NCI-H128 (cell line): ENCODE data around the gene WDFY2.

Source experiments
- DNase-seq: peaks from one replicate; lab custom pipeline; 2025; ENCODE audit not compliant: unreplicated experiment; lab: John Stamatoyannopoulos, UW

The WDFY2 gene

DNA sequence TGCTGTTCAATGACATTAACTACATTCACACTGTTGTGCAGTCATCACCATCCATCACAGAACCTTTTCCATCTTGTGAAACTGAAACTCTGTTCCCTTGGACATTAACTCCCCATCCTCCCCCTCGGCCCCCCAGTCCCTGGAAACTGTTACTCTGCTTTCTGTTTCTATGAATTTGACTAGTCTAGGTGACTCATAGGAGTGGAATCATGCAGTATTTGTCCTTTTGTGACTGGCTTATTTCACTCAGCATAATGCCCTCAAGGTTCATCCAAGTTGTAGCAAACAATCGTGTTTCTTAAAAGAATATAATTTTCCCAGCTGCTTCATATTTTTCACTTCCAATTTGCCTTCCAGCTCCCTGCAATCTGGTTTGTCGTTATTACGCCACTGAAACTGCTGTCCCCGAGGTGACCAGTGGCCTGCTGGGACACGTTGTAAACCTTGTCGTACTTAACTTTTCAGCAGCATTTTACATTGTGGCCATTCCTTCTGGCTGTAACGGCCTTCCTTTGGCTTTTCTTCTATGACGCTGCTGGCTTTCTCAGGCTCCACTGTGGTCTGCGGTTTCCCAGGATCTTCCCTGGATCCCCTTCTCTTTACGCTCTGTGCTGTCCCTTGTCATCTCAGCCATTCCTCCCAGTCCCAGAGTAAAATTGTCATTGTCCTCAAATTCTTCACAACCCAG, 145.7 kb downstream of the WDFY2 start:
- no peak for DNase-seq

- DNase-seq = no peak
Measured at GRCh38 chr13:51730927-51731326, 146.7 kb downstream of the WDFY2 start.

- DNase-seq = no peak
Measured at GRCh38 chr13:51731759-51732158, 147.5 kb downstream of the WDFY2 start.

DNA sequence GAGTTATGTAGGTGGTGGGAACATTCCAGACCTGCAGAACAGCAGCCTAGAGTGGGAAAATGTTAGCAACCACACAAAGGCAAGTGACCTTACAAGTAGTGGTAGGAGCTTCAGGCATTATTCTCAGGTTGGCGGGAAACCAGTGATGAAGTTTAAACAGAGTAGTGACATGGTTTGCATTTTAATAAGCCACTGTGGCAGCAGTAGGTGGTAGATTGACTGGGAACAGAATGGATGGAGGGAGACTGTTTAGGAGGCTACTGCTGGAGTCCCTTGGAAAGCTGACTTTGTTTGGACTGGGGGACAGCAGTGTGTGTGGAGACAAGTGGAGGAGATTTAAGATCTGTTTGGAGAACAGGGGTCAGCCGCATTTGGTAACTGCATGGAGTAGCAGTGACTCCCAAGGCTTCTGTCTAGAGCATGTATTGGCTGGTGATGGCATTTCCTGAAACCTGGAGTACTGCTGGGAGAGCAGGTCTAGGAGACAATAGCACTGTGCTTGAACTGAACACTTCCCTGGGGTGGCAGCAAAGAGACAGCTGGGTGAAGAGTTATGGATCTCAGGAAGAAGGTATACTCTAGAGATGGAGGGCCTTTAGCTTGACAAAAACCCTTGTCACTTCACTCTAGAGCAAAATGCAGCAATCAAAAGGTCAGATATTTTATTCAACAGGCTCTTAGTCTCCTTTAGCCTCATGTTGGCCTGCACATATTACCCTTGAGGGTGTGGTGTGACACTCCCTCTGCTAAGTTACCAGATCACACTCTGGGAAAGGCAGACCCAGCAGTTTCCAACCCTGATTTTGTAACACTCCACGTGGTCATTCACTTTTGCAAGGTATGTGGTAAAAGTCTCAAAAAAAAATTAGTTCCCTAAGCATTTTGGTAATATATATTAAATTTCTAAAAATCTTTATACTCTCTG, 149.4 kb downstream of the WDFY2 start:
- no peak for DNase-seq

DNA sequence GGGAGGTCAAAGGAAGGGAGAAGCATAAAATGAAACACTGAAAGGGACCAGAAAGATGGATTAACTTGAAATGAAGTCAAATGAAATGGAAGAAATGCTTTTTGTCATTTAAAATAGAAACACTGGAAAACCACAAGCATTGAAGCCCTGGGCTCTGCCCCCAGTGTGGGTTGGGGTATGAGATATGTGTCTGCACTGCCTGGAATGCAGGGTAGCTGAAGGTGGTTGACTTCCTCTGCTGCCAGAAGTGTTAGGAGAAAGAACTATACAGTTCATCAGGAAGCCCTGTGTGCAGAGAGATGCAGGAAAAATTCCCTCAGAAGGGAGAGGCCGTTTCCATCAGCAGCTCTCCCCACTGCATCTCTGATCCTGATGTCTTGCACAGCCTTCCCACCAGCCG, 150.5 kb downstream of the WDFY2 start:
- DNase-seq = no peak

DNA sequence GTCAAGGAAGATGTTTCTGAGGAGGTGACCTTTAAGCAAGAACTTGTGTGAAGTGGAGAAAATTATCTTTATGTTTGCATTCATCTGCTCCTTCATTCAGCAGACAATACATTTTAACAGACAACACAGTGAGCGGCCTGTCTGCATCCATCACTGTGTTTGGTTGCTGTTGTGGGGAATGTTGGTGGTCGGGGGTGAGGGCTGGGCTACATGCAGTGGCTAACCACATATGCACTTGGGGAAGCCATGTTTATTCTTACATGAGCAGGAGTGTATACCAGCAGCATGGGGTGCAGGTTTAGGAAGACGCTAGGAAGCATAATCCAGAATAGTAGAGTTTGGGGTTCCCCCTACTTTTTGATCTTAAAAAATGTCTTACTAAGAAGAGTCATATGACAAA, 153.3 kb downstream of the WDFY2 start:
- DNase-seq = no peak

DNA sequence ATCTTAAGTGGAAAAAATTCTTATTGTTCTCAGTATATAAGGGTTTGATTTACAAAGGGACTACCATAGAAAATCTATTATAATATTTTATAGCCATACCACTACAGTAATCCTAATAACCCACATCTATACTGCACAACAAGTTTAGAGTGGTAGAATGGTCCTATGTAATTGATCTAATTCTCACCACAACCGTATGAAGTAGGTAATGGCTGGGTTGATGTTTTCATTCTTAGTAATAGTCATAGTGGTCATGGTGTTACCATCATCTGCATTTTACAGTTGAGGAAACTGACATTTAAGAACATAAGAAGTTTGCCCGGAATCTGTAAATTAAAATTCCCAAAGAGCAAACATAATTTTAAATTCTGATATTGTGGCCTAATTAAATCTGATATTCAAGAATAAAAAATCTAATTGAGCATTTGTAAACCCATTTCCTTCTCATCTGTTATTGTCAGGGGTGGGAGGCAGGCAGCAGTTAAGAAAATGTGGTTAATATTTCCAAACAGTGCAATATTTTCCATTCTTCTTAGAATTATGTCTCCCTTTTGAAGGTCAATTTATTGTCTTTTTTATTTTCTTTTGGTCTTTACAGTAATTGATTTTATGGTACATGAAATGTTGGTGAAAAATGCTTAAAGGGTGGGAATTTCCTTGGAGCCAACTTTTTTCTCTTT, 154.1 kb downstream of the WDFY2 start:
- DNase-seq = no peak

DNA sequence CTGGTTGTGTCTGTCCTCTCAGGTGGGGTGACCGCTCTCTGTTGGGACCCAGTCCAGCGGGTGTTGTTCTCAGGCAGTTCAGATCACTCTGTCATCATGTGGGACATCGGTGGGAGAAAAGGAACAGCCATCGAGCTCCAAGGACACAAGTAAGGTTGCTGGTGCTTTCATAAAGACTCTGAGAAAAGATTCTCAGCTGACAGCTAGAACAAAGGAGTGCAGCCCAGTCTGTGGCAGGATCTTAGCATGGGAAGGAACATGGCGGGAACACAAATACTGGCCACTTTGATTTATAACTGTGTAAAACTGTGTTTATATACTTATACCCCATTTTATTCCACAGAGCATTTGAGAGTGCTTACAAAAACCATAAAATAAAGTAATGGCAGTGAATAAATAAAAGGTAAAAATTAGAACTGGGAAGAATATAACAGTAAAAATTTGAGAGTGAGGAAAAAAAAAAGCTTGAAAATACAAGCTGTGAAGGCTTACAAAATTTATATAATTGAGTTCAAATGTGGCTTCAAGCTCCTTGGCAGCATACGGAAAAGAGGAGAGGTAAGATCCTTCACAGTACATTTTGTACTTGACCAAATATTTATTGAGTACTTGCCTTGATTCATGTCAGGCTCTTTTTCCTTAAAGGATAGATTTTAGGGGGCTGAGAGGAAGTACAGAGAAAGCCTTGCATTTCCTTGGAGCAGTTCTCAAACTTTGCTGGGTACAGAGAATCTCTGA, 154.9 kb downstream of the WDFY2 start:
- DNase-seq = no peak

DNA sequence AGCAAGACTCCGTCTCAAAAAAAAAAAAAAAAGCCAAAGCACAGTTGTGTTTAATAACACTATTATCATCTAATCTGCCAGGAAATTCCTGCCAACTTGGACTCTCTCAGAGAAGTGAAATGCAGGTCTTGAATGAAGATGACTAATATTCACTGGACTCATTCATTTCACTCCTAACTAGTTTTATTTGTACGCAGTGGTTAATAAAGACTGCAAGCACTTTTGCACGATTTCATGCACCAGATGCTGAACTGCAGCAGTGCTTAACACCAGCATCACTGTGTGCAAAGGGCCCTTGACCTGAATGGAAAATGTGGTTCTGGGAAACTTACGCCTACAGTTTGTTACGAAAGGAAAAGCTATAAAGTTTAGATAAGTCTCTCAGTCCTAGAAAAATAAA, 156.4 kb downstream of the WDFY2 start:
- no peak for DNase-seq

DNA sequence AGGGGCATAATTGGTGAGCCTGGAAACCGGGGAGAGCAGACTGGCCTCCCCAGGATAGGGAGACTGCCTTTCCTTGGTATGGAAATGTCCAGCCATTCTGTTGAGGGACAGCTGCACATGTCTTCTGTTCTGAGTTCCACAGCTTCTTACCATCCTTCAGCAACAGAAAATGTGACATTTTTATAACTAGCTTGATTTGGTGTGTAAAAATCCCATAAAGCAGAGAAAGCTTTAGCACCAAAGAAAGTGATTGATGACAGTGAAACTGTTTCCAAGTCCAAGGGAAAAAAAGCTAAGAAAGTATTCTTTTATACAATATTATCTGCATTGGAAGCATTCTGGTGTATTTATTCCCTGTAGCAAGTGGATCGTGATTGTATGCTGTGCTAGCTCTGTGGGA, 157.8 kb downstream of the WDFY2 start:
- no peak for DNase-seq

DNA sequence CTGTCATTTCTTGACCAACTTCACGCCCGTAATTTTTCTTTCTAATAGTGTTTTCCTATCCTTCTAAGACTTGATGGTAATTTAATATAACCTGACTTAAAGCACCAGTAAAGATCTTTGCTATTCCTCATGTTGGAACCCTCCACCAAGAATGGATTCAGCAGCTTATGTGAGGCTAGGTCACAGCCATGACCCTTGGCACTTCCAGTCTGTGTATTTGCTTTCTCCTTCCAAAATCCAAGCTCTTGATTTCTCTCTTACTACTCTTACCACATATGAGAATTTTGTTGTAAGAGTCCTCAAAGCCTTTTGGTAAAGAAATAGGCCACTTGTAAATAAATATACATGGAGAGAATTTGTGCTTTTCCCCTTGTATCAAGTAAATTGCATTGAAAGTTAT, 158.3 kb downstream of the WDFY2 start:
- DNase-seq = no peak

DNA sequence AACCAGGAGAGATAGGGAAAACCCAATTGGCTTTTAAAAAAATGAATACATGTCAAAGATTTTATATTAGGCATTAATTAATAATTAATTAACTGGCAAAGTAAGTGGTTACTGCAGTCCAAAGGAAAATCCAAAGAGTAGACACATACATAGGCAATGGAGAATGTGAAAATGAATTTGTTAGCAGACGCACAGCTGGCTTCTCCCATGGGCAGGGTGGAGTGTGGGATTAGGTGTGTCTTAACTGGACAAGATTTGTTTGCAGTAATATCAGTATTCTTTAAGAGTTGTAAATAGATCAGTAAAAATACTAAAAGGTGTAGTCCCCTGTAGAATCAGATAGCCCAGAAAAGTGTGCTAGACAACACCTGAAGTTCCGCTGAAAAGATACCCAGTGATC, 161.0 kb downstream of the WDFY2 start:
- no peak for DNase-seq

- no peak for DNase-seq
Measured at GRCh38 chr13:51746802-51747201, 162.5 kb downstream of the WDFY2 start.

DNA sequence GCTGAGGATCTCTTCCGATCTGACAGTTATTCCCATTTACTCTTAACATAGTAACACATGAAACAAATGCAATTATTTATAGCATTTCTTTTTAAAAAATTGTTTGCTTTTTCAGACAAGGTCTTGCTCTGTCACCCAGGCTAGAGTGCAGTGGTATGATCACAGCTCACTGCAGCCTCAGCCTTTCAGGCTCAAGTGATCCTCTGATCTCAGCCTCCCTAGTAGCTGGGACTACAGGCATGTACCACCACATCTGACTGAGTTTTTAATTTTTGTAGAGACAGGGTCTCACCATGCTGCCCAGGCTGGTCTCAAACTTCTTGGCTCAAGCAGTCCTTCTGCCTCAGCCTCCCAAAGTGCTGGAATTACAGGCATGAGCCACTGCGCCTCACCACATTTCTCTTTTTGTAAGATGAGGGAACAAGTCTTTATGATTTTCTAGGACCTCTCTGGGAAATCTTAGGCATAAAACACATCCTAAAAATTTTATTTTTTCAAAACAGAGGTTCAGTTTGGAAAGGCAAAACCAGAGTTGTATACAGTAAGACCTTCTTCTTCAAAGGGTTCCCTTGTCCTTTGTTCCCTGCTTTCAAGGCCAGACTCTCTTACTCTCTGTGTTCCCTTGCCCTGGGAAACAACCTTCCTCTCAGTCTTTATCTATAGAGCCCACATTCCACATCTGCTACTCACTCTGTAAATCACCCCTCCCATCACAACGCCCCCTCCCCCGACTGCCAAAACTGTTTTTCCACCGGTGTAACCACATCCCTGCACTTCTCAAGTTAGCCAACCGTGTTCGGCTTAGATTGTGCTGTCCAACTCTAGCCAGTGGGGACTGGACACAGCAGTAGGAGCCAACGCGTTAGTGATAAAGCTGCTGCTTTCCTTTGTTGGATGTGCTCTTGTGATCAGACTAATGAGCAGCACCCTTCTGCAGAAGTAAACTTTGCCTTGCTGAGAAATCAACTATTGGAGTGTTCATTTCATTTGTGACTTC, 163.5 kb downstream of the WDFY2 start:
- DNase-seq = no peak

- no peak for DNase-seq
Measured at GRCh38 chr13:51756651-51757050, 172.4 kb downstream of the WDFY2 start.

DNA sequence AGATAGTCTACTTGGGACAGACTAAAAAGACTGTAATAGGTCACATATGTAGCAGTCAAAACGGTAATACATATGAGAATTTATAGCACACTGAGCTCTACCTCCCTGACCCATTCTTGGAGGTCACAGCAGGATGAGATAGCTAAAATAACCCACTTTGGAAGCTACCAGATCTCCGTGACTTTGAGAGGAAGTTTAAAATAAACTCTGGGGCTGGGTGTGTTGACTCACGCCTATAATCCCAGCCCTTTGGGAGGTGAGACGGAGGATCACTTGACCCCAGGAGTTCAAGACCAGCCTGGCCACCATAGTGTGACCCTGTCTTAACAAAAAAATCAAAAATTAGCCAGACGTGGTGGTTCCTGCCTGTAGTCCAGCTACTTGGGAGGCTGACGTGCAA, 174.4 kb downstream of the WDFY2 start:
- no peak for DNase-seq

DNA sequence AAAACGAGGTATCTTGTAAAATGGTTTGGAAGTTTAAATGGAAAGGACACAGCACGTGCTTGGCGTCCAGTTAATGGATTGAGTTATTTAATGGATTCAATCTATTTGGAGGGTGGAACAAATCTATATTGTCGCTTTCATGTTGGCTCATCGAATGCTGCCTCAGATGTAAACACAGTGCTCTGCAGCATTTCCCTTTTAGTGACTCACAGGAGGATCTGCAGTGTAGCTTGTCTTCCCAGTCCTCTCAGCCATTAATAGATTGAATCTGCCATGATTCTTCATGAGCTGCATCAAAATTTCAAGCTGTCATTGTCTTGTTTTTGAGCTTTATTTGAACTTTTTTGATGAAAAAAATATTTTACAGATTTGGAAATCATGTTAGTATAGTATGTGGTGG, 175.0 kb downstream of the WDFY2 start:
- no peak for DNase-seq

- DNase-seq = no peak
Measured at GRCh38 chr13:51760592-51760991, 176.3 kb downstream of the WDFY2 start.

DNA sequence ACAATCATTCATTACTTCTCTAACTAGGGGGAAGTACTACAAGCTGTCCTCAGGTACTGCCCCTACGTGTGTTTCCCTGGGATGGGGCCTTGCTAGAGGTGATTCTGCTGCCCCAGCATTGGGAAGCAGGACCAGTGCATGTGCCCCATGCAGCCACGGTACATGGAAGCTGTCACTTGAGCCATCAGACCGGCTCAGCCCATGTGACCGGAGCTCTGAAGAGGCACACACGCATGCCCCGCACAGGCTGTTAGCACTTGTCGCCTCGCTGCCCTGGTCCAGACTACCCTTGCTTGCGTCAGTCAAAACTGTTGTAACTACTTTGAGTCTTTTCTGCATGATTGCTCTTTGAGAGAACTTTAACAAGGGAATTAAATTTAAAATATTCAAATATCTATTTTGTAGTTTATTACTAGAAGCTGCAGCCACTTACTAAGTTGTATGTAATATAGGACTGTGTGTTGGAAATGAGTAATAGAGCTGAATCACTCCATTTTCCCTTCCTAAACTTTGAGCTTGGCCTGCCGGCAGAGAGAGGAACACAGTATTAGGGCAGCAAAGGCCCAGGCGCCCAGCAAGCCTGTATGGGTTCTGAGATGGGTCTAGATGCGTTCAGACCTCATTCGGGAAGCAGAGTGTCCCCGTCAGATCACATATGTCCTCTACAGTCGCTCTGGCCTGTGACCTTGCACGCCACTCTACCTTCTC, 177.5 kb downstream of the WDFY2 start:
- no peak for DNase-seq
